HG02884 (cell line): Measurements from ENCODE around the gene BRD3OS.

Experiments used
- ATAC-seq: cut with Tn5 transposase; IDR thresholded peaks from one replicate; pipeline ENCODE4 v1.9.1; 2021; ENCODE audit warnings: mild to moderate bottlenecking, moderate library complexity; ENCODE audit not compliant: unreplicated experiment

The BRD3OS gene

GRCh38 chr9:134032456-134033222 lies 7.4 kb downstream of the BRD3OS start:
- no peak for ATAC-seq

GRCh38 chr9:134033516-134034214 lies 8.4 kb downstream of the BRD3OS start:
- ATAC-seq, result no peak

- ATAC-seq, result no peak
Measured at GRCh38 chr9:134034215-134035040, 9.1 kb downstream of the BRD3OS start.

GRCh38 chr9:134035041-134036039 lies 10.1 kb downstream of the BRD3OS start:
- ATAC-seq, result no peak

GRCh38 chr9:134036130-134036529 lies 10.8 kb downstream of the BRD3OS start:
- ATAC-seq, result no peak

- no peak for ATAC-seq
Measured at GRCh38 chr9:134037641-134038040, 12.4 kb downstream of the BRD3OS start.

- ATAC-seq, result no peak
Measured at GRCh38 chr9:134039386-134040175, 14.3 kb downstream of the BRD3OS start.

- no peak for ATAC-seq
Measured at GRCh38 chr9:134040176-134040565, 14.9 kb downstream of the BRD3OS start.

- ATAC-seq, result no peak
Measured at GRCh38 chr9:134040781-134041648, 15.7 kb downstream of the BRD3OS start.

GRCh38 chr9:134041649-134041962 lies 16.3 kb downstream of the BRD3OS start:
- ATAC-seq, result no peak

- no peak for ATAC-seq
Measured at GRCh38 chr9:134043531-134043988, 18.3 kb downstream of the BRD3OS start.

GRCh38 chr9:134044944-134045343 lies 19.7 kb downstream of the BRD3OS start:
- ATAC-seq, result no peak

- ATAC-seq, result no peak
Measured at GRCh38 chr9:134045841-134046544, 20.7 kb downstream of the BRD3OS start.

- ATAC-seq, result no peak
Measured at GRCh38 chr9:134046894-134047681, 21.8 kb downstream of the BRD3OS start.

GRCh38 chr9:134047868-134048581 lies 22.7 kb downstream of the BRD3OS start:
- no peak for ATAC-seq

GRCh38 chr9:134048582-134048968 lies 23.3 kb downstream of the BRD3OS start:
- ATAC-seq, result no peak

GRCh38 chr9:134049236-134049635 lies 24.0 kb downstream of the BRD3OS start:
- no peak for ATAC-seq
